ENCODE data around the gene CD274. TPM values are rescaled to one million over a fixed set of nuclear protein-coding genes. Genes with fewer than 3 reads are reported as not detected.

The CD274 gene
- total and polyA plus RNA-seq, 2 of the 8 experiments (the other 6 are each of a cell fraction or from before 2014, with no cell fraction given), result 0.08 to 0.15 TPM

DNA sequence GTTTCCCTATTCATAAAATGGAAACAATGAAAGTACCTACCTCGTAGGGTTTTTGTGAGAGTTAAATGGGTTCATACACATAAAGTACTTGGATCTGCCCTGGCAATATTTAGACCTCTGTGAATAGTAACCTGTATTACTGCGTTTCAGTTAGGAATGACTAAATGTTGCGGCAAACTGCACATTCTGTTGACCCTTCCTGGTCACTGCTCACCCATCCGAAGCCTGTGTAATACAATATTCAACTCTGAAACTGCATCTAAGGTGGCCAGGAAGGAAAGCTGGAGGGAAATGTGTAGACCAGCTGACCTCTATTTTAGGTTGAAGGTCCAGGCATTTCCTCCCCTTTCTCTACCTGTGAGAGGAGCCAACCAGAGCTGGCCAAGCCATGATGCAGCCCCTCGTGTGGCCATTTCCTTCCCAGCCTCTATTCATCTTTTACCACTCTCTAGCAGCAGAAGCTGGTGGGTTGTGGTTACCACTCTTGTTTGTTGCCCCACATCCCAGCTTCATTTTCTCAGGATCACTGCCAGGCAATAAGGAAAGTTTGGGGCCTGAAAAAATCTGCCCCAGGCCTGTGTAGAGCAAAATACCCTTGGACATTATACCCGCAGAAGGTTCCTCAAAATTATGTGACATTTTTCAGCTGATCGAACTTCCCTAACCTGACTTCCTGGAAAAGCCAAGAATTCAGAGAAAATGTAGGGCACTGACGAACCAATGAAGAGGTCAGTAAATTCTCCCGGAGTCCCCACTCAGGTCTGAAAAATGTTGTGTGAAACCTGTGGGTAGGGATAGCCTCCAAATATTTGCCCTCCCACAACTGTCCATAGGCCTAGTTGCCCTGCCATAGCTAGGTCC lies 39.5 kb downstream of the CD274 start:
- H4K8ac ChIP-seq (ENCODE audit: extremely low read depth, insufficient read depth, low read length), result no peak overlapping the region
- H3K23me2 ChIP-seq (ENCODE audit: low read depth, low read length), result no peaks in the 10 kb centered on the region
- no peaks in the 10 kb centered on the region for H3K79me2 ChIP-seq (ENCODE audit: control insufficient read depth in 1 of 2, insufficient read depth in 2 of 2, low read length in 2 of 2)
- no peak overlapping the region for H3K27ac ChIP-seq (ENCODE audit: low read depth, low read length)
- ChIA-PET CTCF (ENCODE audit: partially characterized antibody) (interaction anchor here (0.7 to 1.1 kb wide), 4 partner anchors 10 to 185 kb away, joined by 3 to 5 read pairs (median 3); no protein-coding TSS in a partner anchor), POLR2A (ENCODE audit: partially characterized antibody) (interaction anchor here (2.3 kb wide), 1 partner anchor 40 kb away, joined by 7 read pairs; no protein-coding TSS in a partner anchor)
- H3K4me2 ChIP-seq (ENCODE audit: insufficient read depth in 1 of 2, low read depth in 2 of 2, low read length in 2 of 2), result no peak overlapping the region
- H2BK15ac ChIP-seq (ENCODE audit: low read length), result no peak overlapping the region
- H2BK12ac ChIP-seq (ENCODE audit: low read depth, low read length), result no peak overlapping the region
- no peak overlapping the region for H3K18ac ChIP-seq (ENCODE audit: extremely low read depth, low read length)
- H3K9ac ChIP-seq (replicated peaks in 1 of 4; ENCODE audit: extremely low read depth in 1 of 4, low read depth in 3 of 4, low read length in 3 of 4), result no peak overlapping the region
- no peak overlapping the region for H4K5ac ChIP-seq (ENCODE audit: insufficient read length, low read depth, low read length)
- no peak overlapping the region for H2AFZ ChIP-seq (ENCODE audit: low read length)
- H4K20me1 ChIP-seq (replicated peaks in 1 of 2; ENCODE audit: control insufficient read depth in 1 of 2, insufficient read depth in 2 of 2, low read length in 2 of 2), result no peaks in the 10 kb centered on the region
- no peak overlapping the region for H2BK5ac ChIP-seq (ENCODE audit: low read depth, low read length)
- H3K4me3 ChIP-seq (ENCODE audit: extremely low read depth in 1 of 4, insufficient read depth in 2 of 4, low read depth in 3 of 4, low read length in 4 of 4), result no peak overlapping the region
- no peak overlapping the region for H2AK5ac ChIP-seq (ENCODE audit: low read depth, low read length)
- H4K91ac ChIP-seq (replicated peaks; ENCODE audit: insufficient read length, low read length), result no peak overlapping the region
- FAIRE-seq (no peak), DNase-seq (ENCODE audit: low read depth in 1 of 2, low spot score in 2 of 2) (no peak)
- no peak overlapping the region for H2BK20ac ChIP-seq (ENCODE audit: low read length)
- no peak overlapping the region for H2BK120ac ChIP-seq (replicated peaks; ENCODE audit: low read depth, low read length)
- H3K36me3 ChIP-seq (ENCODE audit: control insufficient read depth in 2 of 4, insufficient read depth in 4 of 4, low read length in 3 of 4), result no peaks in the 10 kb centered on the region
- H3K79me1 ChIP-seq (ENCODE audit: low read depth, low read length), result no peaks in the 10 kb centered on the region
- H3K27me3 ChIP-seq (replicated peaks in 1 of 4; ENCODE audit: control insufficient read depth in 3 of 4, extremely low read depth in 1 of 4, insufficient read depth in 3 of 4, low read length in 3 of 4), result no peaks in the 10 kb centered on the region
- no peak overlapping the region for H3K4ac ChIP-seq (replicated peaks; ENCODE audit: insufficient read length, low read depth, low read length)
- H3K14ac ChIP-seq (ENCODE audit: insufficient read length), result no peak overlapping the region
- WGBS, 2 experiments (ENCODE audit: extremely low coverage in 1 of 2, insufficient coverage in 1 of 2, insufficient read length in 1 of 2, insufficient replicate concordance in 2 of 2, low coverage in 1 of 2, low lambda C conversion rate in 2 of 2, missing lambda C conversion rate in 1 of 2), result 90% methylated on average over 9 of the region's 9 CpGs; no CpG with 5 or more reads in 1 of the 2 experiments
- H3K9me3 ChIP-seq (ENCODE audit: insufficient read depth in 2 of 2, low read depth in 1 of 2, low read length in 1 of 2), result peaks cover 0 to 4% of the 10 kb centered on the region in 2 experiments; a peak in 1 of 4 replicates
- no peaks in the 10 kb centered on the region for H3K4me1 ChIP-seq (replicated peaks in 1 of 4; ENCODE audit: control insufficient read depth in 3 of 4, insufficient read depth in 4 of 4, low read length in 3 of 4)
- no peak overlapping the region for H3K56ac ChIP-seq (replicated peaks; ENCODE audit: insufficient read length, low read depth, low read length)
- H3K23ac ChIP-seq (ENCODE audit: insufficient read length), result no peak overlapping the region
- TF ChIP-seq SP1 (IDR thresholded peaks at IDR 0.05; ENCODE audit: low read depth, low read length), result no peak
- no peak for TF ChIP-seq NRF1 (IDR thresholded peaks at IDR 0.05; ENCODE audit: low read depth, low read length)
- TF ChIP-seq EZH2 (IDR thresholded peaks at IDR 0.05; ENCODE audit: low read depth, low read length, severe bottlenecking), result no peak
- no peak for TF ChIP-seq SIN3A (conservative IDR thresholded peaks at IDR 0.05 in 1 of 2, IDR thresholded peaks at IDR 0.05 in 1 of 2; ENCODE audit: low read depth in 1 of 2, low read length in 2 of 2)
- no peak for TF ChIP-seq BCL11A (IDR thresholded peaks at IDR 0.05; ENCODE audit: low read depth in 2 of 2, low read length in 2 of 2)
- no peak for TF ChIP-seq SP4 (IDR thresholded peaks at IDR 0.05; ENCODE audit: low read length)
- no peak for TF ChIP-seq RFX5 (IDR thresholded peaks at IDR 0.05; ENCODE audit: borderline replicate concordance, low read depth, low read length)
- TF ChIP-seq FOSL1 (IDR thresholded peaks at IDR 0.05; ENCODE audit: insufficient read depth, low read depth, low read length), result no peak
- TF ChIP-seq GTF2F1 (IDR thresholded peaks at IDR 0.05; ENCODE audit: borderline replicate concordance, low read depth, low read length), result no peak
